RPMI8226 (cell line): ENCODE results near the gene DEPDC1B.
"Not testable (repeated sequence)": the region's sequence is repeated elsewhere in the genome, so short reads cannot be mapped to it uniquely, and the experiment has no call there.

Experiments used
- DNase-seq: peaks from one replicate; pipeline ENCODE4 v3.0.0-alpha.2; 2015

DEPDC1B gene, protein sequence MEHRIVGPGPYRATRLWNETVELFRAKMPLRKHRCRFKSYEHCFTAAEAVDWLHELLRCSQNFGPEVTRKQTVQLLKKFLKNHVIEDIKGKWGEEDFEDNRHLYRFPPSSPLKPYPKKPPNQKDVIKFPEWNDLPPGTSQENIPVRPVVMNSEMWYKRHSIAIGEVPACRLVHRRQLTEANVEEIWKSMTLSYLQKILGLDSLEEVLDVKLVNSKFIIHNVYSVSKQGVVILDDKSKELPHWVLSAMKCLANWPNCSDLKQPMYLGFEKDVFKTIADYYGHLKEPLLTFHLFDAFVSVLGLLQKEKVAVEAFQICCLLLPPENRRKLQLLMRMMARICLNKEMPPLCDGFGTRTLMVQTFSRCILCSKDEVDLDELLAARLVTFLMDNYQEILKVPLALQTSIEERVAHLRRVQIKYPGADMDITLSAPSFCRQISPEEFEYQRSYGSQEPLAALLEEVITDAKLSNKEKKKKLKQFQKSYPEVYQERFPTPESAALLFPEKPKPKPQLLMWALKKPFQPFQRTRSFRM

GRCh38 chr5:60699609-60700415 lies at the start of gene DEPDC1B:
Gene DEPDC1B, minus strand, starts transcription at chr5:60700166. Its CDS starts 73 bp downstream, at chr5:60700093.
- DNase-seq: peak; percentile 95

GRCh38 chr5:60744682-60745081 lies 44.7 kb upstream of the DEPDC1B start:
- no peak for DNase-seq

GRCh38 chr5:60743511-60744314 lies 43.7 kb upstream of the DEPDC1B start:
- no peak for DNase-seq

GRCh38 chr5:60740322-60740721 lies 40.4 kb upstream of the DEPDC1B start:
- no peak for DNase-seq

DNA sequence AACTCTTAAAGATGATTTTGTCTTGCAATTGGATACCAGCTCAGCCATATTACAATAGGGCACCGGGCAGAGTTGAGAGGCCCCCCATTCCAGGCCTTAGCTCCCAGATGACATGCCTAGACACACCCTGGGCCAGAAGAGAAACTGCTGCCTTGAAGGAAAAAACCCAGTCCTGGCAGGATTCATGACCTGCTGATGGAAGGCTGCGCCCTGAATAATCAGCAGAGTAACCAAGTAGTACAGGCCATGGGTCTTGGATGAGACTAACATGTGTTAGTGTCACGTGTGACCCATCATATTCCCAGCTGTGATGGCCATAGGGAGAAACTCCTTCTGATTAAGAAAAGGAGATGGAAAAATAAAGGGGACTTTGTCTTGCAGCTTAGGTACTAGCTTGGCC lies 39.0 kb upstream of the DEPDC1B start:
- DNase-seq: no peak

GRCh38 chr5:60738461-60738860 lies 38.5 kb upstream of the DEPDC1B start:
- no peak for DNase-seq

DNA sequence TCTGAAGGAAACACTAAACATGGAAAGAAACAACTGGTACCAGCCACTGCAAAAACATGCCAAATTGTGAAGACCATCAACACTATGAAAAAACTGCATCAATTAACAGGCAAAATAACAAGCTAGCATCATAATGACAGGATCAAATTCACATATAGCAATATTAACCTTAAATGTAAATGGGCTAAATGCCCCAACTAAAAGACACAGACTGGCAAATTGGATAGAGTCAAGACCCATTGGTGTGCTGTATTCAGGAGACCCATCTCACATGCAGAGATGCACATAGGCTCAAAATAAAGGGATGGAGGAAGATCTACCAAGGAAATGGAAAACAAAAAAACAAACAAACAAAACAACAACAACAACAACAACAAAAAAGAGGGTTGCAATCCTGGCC lies 30.9 kb upstream of the DEPDC1B start:
- DNase-seq: not testable (repeated sequence)

- no peak for DNase-seq
These were observed 27.2 kb upstream of the DEPDC1B start for GRCh38 chr5:60727033-60727679.

DNA sequence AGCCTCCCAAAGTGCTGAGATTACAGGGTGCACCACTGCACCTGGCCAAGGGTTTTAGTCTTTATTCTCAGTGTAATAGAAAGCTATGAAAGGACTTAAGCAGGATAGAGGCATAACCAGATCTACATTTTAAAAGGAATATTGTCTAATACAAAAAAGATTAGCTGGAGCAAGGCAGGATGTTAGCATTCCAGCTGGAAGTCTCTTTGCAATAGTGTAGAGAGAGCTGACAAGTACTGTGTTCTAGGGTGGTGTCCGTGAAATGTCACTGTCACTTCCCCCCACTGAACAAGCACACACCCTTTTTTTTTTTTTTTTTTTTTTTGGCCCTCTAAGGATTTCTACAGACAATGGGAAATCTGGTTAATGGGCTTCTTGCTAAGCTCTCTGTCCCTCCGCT lies 24.2 kb upstream of the DEPDC1B start:
- DNase-seq: no peak

- DNase-seq: no peak
These were observed 22.4 kb upstream of the DEPDC1B start for GRCh38 chr5:60722416-60722815.

DNA sequence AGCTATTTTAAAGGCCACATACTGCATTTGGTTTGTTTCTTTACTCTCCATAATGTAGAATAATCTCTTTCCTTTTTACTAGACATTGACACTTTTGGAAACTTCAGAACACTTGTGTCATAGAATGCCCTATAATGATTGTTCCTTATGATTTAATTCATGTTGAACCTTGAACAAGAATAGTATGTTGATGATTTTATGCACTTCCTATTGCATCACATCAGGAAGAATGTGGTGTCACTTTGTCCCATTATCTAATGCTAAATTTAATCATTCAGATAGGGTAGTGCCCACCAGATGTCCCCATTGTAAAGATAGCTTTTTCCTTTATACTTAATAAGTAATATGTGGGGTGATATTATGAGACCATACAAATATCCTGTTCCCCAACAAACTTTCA lies 19.4 kb upstream of the DEPDC1B start:
- no peak for DNase-seq

DNA sequence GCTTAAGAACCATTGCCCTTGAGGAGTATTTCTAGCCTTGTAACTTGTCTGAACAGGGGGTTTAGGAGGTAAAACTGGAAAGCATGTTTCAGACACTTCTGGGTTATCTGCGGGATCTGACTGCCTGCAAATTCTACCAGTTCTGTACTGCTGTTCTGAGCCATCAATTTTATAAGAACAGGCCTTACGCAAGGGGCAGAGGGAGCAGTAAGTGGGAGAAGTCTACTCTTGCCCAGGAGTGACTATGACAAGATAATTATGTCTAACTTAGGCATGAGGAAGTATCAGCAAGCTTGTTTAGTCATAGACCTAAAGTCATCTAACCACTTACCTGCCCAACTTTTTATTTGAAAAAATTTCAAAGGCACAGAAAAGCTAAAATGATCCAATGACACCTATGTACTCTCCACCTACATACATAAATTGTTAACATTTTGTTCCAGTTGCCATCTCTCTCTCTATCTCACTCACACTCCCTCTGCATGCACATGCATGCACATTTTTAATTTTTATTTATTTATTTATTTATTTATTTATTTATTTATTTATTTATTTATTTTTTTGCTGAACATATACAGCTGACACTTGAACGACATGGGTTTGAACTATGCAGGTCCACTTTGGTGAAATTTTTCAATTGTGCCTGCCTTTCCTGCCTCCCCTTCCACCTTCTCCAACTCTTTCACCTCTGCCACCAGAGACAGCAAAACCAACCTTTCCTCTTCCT lies 18.4 kb upstream of the DEPDC1B start:
- no peak for DNase-seq

DNA sequence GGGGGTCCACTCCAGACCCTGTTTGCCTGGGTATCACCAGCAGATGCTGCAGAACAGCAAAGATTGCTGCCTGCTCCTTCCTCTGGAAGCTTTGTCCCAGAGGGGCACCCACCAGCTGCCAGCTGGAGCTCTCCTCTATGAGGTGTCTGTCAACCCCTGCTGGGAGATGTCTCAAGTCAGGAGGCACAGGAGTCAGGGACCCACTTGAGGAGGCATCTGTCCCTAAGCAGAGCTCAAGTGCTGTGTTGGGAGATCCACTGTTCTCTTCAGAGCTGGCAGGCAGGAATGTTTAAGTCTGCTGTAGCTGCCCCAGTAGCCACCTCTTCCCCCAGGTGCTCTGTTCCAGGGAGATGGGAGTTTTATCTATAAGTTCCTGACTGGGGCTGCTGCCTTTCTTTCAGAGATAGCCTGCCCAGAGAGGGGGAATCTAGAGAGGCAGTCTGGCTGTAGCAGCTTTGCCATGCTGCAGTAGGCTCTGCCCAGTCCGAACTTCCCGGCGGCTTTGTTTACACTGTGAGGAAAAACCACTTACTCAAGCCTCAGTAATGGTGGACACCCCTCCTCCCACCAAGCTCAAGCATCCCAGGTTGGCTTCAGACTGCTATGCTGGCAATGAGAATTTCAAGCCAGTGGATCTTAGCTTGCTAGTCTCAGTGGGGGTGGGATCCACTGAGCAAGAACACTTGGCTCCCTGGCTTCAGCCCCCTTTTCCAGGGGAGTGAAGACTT lies 15.4 kb upstream of the DEPDC1B start:
- DNase-seq: not testable (repeated sequence)

DNA sequence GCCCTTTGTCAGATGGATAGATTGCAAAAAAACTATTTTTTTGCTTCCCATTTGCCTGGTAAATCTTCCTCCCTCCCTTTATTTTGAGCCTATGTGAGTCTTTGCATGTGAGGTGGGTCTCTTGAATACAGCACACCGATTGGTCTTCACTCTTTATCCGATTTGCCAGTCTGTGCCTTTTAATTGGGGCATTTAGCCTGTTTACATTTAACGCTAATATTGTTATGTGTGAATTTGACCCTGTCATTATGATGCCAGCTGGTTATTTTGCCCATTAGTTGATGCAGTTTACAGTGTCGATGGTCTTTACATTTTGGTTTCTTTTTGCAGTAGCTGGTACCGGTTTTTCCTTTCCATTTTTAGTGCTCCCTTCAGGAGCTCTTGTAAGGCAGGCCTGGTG lies 13.0 kb upstream of the DEPDC1B start:
- DNase-seq: no peak

DNA sequence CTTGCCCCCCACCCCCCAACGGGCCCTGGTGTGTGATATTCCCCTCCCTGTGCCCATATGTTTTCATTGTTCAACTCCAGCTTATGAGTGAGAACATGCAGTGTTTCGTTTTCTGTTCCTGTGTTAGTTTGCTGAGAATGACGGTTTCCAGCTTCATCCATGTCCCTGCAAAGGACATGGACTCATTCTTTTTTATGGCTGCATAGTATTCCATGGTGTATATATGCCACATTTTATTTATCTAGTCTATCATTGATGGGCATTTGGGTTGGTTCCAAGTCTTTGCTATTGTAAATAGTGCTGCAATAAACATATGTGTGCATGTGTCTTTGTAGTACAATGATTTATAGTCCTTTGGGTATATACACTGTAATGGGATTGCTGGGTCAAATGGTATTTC lies 11.9 kb upstream of the DEPDC1B start:
- DNase-seq: not testable (repeated sequence)

DNA sequence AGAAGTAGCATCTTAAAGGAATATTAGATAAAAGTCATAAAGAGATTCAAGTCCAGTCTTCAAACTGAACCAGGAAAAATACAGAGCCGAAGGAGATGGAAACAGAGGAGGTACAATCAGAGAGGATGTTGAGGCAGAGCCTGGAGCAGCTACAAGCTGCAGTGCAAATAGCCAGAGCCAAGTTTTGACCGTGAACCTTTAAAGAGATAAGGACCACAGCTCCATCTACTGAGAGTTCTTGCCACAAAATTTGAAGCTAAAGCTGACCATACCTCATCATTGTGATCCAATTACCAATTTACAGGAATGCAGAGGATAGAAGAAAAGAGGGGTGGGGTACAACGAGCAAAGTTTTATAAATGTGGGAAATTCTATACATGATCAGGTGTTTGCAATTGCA lies 10.4 kb upstream of the DEPDC1B start:
- no peak for DNase-seq

DNA sequence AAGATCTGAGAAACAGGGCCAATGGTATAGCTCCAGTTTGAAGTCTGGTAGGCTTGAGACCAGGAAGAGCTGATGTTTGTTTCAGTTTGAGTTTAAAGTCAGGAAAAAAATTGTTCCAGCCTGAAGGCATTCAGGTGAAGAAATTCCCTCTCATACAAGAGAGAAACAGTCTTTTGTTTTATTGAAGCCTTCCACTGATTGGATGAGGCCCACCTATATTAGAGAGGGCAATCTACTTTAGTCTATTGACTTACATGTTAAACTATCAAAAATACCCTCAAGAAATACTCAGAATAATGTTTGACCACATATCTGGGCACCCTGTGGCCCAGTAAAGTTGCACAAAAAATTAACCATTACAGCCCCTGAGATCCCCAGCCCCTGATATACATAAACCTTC lies 5.2 kb upstream of the DEPDC1B start:
- DNase-seq: no peak

DNA sequence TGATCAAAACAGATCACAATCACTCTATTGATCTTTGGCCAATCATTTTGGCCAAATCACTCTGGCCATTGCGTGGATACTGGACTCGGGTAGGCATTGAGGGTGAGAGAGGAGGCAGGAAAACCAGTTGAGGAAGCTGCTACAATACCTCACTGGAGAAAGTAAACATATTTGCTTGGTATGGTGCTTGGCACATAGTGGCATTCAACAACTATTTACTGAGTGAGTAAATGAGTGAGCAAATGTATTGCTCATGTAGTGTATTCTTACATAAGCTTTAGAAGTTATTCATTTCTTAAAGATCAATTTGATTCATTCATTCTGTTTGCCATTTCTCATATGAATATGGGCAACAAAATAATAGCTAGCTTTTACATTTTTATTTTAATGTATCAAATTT lies 4.0 kb upstream of the DEPDC1B start:
- DNase-seq: no peak

DNA sequence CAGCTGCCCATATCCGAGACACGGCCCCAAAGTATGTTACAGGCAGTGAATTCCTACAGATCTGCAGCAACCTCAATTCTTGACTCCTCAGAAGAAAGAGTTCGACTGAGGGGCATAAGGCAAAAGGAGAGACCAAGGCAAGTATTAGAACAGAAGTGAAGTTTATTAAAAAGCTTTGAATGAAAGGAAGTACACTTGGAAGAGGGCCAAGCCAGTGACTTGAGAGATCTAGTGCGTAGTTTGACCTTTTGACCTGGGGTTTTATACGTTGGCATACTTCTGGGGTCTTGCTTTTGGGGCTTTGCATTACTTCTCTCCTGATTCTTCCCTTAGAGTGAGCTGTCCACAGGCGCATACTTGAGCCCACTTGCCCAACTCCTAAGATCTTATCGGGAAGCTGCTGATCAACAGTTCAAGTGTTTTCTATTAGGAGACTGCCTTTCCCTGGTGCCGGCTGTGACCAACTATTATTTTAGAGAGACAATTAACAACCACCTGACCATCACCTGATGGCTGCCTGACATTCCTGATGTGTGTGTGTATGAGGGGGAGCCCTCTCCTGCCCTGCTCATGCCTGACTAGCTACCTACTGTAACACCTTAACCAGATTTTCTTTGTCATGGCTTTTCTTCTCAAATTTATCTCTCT lies 1.5 kb upstream of the DEPDC1B start:
- DNase-seq: peak; percentile 50

DNA sequence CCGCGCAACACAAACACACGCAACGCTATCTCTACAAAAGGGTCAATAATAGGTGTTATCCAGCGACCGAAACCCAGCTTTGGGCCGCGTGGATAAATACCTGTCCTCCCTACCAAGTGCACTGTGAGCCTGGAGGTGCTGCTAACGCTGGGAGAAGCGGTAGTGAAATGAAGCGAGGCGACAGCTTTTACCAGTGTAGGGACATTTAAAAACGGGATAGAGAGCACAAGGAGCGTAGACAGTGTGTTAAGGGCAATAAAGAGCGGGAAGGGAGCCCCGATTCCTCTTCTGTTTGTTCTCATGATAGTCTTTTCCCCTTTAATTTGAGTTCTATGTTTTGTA lies 421 bp upstream of the DEPDC1B start:
- DNase-seq: peak; percentile 47

DNA sequence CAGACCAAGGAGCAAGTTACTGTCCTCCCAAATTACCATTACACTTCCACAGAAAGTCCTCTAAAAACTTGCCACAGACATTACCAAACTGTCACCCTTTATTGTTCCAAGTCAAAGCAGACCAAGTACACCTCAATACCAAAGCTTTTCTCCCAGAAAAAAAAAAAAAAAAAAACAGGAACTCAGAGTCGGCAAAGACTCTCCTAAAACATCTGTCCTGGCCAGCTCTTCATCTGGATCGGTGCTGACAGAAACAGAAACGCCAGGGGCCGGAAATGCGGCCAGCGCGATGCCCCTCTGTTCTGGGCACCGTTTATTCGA lies 718 bp downstream of the DEPDC1B start:
- no peak for DNase-seq
